HG03097 (cell line): ENCODE data around the gene ANTXR1.

Source experiments
- ATAC-seq: cut with Tn5 transposase; IDR thresholded peaks from one replicate; pipeline ENCODE4 v1.9.1; 2021; ENCODE audit not compliant: unreplicated experiment, low FRiP score

Gene ANTXR1

DNA sequence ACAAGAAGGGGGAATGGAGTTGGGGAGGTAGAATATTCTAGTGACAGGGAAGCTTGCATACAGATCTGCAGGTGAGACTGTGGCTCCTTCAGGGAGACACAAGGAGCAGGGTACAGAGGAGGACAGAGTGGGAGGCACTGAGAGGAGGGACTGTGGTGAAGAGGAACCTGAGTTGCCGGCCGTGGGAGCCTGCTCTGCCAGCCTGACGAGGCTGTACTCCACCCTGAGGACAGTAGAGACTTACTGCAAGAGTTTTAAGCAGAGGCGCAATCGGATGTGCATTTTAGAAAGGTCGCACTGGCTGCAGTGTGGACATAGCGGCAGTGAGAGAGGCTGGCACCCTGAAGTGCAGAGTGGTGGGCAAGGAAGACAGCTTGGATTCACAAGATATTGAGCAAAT lies 188.3 kb downstream of the ANTXR1 start:
- no peak for ATAC-seq

DNA sequence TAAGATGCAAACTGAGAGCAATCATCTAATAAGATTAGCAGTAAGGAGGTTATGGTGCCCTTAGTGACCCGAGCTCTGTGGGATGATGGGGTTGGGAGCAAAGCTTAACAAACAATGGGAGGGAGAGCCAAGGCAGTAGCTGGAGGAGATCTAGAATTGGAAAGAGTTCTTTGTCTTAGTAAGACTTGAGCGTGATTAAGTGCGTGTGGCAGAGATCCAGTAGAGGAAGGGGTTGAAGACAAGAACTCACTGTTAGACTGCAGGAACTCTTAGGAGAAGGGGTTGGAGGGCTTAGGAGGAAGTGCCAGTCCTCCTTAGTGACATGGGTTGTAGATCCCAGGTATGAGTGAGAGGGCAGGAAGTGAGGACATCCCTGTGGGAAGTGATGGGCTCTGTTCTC lies 189.3 kb downstream of the ANTXR1 start:
- ATAC-seq: no peak

DNA sequence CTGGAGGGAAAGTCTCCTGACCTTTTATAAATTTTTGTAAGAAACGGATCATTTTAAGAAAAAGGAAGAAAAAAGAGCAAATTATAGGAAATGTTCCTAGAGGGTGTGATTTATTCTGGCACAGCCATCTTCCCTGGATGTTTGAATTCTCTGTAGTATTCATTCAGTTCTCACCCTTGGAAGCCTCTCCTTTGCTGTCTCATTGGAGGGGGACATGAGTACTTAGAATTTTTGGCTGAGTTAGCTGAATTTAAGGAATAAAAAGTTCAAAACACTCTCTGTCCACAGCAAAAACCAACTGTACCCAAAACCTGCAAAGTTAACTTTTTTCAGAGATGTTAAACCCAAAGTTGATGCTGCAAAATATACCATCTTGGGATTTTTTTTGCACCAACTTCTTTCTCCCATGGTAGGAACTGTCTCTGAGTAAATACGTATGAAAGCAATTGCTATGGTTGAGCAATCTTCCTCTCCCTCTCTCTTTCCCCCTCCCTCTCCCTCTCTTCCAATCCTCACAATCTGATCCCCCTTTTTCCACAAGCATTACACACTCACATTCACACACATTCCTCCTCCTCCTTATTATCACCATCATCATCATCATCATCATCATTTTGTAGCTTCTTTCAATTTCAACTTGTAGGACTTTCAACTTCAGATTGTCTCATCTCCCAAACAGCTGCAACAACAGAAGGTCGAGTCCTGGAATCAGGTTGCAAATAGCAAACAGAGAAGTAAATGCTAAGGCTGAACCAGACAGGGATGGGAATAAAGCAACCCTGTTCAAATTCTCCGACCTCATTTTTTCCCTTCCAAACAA lies 190.4 kb downstream of the ANTXR1 start:
- ATAC-seq: no peak

DNA sequence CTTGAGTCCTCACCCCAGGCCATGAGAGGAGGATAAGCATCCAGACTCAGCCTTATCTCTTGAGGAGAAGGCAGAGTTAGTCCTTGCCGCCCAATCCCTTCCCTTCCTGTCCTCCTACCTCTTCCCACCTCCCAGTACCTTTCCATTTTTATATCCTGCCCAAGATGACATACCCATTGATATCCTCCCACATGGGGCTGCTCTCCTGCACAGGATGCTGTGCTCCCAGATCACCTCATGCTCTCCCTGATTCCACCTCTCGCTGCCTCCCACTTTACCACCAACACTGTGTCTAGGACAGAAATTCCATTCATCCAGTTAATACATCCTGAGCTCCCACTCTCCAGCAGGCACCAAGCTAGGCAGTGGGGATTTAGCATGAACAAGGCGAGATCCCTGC lies 191.7 kb downstream of the ANTXR1 start:
- ATAC-seq: no peak

DNA sequence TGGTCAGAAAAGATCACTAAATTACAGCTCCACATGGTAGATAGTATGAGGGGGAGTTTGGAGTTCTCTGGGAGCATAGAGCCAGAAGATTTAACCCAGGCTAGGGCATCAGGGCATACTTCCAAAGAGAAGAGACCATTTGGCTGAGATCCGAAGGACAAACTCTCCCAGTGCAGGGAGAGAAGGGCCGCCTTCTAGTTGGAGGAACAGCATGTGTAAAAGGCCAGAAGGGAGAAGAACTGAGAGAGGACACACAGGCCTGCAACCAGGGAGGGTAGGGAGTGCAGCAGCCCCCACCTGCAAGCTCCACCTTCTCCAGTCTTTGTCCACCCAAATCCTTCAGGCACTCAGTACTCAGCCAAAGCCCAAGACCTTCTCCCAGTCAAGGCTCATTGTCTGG lies 192.1 kb downstream of the ANTXR1 start:
- ATAC-seq: no peak

DNA sequence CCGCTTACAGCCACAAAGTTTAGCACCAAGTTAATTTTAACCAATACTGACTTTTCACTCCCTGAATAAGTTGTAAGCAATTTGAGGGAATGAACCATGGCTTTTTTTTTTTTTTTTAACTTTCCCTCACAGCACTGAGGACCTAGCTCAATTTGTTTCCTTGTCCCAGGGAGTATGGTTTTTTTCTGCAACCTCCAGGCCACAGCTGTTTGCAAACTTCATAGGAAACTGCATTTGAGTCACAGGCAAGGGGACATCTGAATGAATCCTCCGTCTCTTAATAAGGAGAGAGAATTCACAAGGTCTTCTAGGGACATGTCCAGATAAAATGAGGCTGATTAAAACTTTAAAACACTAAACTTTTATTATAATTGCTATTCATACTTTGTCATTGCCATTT lies 192.5 kb downstream of the ANTXR1 start:
- ATAC-seq: no peak

DNA sequence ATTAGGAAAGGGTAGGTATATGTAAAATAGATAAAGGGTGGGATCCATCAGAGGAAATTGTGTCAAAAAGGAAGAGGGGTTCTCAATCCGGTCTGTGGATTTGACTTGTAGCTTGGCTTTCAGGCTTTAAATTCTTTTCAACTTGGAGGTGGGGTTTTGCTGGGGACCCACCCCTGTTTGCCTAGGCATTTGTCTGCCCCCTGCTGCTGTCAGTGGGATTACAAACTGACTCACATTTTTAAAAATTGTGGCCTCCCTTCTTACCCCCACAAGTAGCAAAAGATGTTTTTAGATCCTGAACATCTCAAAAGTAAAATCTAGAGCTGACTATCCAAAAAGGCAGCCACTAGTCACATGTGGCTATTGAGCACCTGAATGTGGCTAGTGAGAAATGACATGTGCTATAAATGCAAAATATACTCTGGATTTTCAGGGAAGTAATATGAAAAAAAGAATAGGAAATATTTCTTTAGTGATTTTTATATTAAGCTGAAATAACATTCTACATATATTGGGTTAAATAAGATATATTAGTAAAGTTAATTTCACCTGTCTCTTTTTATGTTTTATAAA lies 195.1 kb downstream of the ANTXR1 start:
- no peak for ATAC-seq

DNA sequence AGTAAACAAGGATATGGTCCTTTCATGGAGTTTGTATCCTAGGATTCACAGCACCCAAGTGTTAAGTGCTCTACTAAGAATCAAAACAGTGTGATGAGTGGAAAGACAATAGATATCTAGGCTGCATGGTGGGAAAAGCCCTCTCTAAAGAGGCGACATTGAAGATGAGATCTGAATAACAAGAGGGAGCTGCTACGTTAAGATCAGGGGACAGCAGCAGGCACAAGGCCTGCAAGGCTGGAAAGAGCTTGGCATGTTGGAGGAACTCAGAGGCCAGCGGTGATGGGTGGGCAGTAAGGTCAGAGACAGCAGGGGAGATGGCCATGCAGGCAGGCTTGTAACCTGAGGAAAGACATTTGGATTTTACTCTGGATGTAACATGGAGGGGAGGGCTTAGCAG lies 196.5 kb downstream of the ANTXR1 start:
- ATAC-seq: no peak

DNA sequence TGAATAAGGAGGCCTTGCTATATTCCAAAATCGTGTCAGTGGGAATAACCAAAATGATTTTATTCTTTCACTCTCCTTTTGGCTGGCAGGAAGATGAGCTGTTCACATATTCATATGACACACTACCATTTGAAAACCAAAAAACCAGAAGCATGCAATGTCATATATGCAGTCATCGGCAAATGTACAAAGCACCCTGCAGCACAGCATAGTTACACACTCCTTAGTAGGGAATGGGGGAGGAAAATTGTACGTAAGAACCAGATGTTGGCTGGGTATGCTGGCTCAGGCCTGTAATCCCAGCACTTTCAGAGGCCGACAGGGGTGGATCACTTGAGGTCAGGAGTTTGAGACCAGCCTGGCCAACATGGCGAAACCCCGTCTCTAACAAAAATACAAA lies 197.4 kb downstream of the ANTXR1 start:
- ATAC-seq: no peak

DNA sequence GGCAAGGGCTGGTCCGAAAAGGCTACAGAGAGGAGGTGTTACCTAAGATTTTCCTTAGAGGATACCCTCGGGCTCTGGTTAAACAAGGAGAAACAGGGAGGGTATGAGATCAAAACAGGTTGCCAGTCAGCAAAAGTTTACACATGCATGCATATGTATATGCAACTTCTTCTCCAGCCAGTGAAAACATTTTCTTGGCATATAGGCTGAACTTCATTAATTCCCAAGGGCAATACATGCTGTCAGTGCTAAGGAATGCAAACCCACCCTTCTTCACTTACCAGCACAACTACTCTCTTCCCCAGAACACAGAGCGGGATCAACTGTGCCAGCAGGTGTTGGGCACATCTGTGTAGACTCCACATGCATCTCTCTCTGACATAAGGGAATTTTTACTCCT lies 198.1 kb downstream of the ANTXR1 start:
- no peak for ATAC-seq

DNA sequence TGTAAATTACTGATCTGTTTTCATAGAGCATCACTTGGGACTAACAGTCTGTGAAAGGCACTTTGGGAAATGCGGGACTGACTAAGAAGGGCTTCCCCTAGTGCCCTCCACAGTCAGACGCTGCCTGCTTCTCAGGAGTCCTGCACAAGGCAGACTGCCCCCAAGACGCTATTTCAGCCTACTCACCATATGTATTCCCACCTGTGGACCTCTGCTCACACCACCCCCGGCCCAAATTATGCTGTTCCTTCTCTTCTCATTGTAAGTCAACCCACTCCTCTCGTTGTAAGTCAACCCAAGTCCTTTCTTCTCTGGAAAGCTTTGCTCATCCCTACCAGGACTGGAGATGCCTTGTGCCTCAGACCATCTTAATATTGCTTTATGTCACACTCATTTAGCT lies 198.7 kb downstream of the ANTXR1 start:
- ATAC-seq: no peak

DNA sequence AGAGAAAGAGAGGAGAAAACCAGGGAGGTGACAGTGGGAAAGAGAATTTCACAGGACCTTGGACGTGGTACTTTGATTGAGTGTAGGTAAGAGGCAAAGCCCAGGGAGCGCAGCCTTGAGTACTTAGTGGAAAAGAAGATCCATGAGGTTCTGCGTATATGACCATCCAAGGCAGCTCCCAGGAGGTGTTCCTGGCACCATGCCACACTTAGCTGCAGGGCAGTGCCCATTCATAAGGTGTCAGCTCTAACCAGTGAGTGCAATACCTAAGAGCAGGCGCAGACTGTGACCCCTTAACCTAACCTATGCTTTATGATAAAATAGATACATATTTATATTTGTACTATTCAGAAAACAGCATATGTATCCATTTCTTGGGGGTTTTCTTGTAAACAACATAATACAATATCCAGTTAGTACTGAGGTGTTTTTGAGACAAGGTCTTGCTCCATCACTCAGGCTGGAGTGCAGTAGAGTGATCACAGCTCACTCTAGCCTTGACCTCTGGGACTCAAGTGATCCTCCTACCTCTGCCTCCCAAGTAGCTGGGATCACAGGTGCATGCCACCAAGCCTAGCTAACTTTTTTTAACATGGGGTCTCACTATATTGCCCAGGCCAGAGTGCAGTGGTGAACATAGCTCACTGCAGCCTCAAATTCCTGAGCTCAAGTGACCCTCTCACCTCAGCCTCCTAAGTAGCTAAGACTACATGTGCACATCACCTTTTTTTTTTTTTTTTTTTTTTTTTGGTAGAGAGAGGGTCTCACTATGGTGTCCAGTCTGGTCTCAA lies 199.5 kb downstream of the ANTXR1 start:
- ATAC-seq: no peak

DNA sequence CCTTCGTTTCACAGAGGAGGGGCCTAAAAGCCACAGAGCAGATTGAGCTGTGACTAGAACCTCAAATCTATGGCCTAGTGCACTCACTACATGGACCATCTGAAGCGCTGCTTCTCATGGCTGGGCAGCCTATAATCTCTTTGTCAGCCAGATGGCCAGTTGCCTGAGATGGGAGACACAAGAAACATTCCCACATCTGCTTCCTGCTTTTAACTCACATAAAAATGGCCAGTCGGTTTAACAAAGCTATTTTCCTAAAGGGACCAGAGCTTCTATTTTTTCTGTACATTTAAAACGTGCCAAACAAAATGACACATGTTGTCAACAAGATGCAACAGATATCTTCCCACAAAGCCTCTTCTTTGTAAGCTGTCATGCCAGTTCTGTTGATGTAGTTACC lies 200.2 kb downstream of the ANTXR1 start:
- ATAC-seq: no peak

DNA sequence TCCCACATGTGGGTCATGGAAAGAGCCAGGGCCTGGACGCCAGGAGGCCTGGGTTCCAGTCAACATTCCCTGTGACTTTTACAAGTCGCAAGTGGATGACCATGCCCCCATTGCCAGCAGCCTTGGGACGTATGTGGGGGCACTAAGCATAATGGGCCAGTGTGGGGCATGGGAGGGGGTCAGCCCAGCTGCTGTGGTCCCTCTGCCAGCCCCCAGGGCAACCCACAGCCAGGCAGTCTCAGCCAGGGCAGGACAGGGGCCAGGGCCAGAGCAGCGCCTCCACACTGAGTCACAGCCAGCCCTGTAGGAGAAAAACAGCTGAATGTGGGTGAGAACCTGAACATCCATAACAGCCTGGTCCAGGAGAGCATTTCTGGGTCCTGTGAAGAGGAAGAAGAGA lies 200.8 kb downstream of the ANTXR1 start:
- no peak for ATAC-seq

DNA sequence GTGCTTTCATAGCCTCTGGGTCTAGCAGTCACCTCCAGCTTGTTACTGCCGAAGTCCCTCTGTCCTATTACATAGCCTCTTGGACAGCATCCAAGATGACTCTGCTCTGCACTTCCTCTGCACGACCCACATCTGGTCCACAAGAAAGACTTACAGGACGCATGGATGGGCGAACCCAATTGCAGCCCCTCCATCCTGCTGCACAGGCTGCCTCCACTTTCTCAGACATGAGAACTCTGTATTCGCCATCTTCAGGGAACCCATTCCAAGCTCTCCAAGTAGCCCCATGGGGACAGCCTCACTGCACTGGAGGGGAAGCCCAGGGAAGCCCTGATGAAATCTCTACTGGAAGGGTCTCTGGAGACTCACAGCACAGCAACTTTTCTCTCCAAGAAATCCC lies 201.9 kb downstream of the ANTXR1 start:
- ATAC-seq: no peak

DNA sequence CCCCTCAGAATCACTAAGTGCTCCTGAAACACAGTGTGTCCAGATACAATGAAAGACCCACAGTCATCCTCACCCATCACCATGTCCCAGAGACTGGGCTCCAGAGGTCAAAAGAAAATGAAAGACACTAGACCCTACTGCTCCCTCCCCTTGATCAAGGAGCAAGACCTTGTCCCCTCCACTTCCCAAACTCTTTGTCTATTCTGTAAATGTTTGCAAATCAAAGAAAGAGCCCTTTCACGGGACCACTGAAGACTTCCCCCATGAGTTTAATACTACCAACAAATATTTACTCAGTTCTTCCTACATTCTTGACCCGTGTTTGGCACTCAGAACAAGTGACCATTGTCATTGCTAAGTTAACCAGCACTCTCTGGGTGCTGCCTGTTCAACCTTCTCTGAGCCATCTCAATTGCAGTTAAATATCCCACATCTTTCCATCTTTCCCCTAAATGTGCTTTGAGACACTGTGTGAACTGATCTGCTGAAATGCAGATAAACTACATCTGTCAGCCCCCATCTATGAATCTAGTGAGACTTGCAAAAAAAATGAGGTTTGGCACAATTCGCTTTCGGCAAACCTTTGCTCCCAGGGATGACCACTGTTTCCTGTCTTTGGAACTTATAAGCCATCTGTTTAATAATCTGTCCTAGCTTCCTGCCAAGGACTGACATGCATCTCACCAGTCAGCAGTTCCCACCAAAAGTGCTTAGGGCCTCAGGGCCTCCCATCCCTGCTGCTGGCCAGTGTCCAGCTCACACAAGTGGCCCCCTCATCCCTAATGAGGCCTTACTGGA lies 203.8 kb downstream of the ANTXR1 start:
- no peak for ATAC-seq

DNA sequence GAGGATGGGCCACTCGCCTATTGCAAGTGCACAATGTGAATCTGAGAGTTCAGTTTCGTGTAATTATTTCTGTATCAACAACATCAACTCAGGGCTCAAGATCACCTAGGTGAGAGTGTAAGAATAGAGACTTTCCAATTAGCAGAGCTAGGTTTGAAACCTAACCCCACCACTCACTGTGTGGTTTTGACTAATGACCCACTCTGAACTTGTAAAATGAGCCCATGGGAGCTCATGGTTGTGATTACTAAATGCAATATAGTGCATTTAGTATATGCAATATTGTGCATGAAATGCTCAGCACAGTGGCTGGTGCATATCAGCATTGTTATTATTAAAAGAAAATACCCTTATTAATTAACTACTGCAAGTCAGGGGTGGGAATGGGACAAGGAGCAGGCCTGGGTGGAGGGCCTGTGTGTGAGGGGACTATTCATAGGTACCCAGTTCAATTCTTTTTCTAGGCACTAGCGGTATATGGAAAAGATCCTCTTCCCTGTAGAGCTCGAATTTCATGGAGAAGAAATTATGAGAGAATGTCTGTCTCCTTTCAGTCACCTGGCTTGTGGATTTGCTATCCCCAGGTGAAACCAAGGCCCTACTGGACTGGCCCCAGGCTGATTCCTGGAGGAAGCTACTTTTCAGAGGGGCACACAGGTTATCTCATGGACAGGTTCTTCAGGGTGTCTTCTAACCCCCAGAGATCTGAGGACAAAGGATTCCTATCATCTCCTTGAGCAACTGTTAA lies 204.5 kb downstream of the ANTXR1 start:
- no peak for ATAC-seq

DNA sequence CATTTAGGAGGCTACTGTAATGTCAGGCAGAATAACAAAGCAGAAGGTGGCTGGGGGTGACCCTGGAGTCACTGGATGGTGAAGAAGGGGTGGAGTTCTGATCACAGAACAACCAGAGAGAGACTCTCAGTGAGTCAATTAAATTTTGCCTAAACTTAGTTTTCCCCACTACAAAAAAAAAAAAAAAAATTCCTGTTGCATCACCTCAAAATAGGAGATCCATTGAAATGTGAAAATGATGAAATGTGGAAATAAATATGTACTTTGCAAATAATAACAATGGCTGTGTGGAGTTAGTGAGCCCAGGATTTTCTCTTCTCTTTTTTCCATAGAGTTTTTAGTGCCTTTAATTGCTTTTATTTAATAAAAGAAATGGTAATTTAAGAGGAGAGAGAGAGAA lies 208.5 kb downstream of the ANTXR1 start:
- ATAC-seq: no peak

DNA sequence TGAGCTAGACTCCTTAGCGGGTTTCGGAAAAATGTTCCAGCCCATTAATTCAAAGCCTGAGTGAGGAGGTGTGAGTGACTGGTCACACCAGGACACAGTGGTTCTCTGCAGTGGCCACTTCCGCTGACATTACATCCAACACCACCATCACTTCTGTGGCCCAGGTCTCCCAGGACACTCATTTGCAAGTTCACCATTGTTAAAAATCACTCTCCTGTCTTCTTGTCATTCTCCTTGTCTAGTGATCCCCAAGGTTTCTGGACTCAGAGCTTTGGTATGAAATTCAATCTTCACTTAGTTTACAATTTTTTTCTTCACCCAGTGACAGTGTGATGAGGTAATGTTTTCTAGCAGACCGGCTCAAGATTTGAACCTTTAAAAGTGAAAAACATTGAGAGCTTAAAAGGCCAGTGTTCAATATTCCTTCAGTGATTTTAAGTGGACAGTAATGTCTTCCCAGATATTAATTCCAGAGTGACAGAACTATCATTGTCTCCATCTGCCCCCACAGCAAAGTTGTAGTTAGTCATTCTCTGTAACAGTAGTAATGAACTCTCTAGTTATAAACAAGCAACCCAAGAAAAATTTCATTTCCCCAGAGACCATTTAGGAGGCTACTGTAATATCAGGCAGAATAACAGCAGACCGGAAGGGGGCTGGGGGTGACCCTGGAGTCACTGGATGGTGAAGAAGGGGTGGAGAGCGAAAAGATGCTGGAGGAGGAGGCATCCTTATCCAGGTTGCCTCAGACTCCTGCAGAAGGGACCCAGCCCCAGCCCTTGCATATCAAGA lies 209.2 kb downstream of the ANTXR1 start:
- ATAC-seq: no peak
